Tibial nerve (tissue), 4 donors: ENCODE measurements around the gene CCDC60. TPM values are rescaled to one million over a fixed set of nuclear protein-coding genes. Genes with fewer than 3 reads are reported as not detected.

ENCODE experiments used
- DNase-seq, 2 donors: peaks; one replicate each; pipeline ENCODE4 v3.0.0-alpha.2; 2019; ENCODE audit warnings: low spot score in 2 of 2
- H3K27ac ChIP-seq, 4 donors: fragments of 200-600 bp; sonication (generic) in 3 of 4; one replicate each; pipeline ENCODE4 v1.5.1; 2017 to 2019; ENCODE audit warnings: mild to moderate bottlenecking in 1 of 4
- H3K27me3 ChIP-seq, 2 donors: fragments of 200-600 bp; sonication (generic) in 1 of 2; one replicate each; pipeline versions ENCODE4 v1.5.1 to v1.6.0; 2017 to 2019
- H3K36me3 ChIP-seq, 3 donors: fragments of 200-600 bp; sonication (generic); one replicate each; pipeline ENCODE4 v1.5.1; 2018 to 2019
- H3K4me1 ChIP-seq, 4 donors: fragments of 200-600 bp; sonication (generic) in 3 of 4; one replicate each; pipeline ENCODE4 v1.5.1; 2017 to 2019
- H3K4me3 ChIP-seq, 4 donors: fragments of 200-600 bp; sonication (generic) in 3 of 4; one replicate each; pipeline ENCODE4 v1.5.1; 2017 to 2019; ENCODE audit warnings: mild to moderate bottlenecking in 1 of 4, moderate library complexity in 1 of 4
- H3K9me3 ChIP-seq, 4 donors: fragments of 200-600 bp; sonication (generic) in 3 of 4; one replicate each; pipeline ENCODE4 v1.5.1; 2017 to 2019
- CTCF ChIP-seq, 5 experiments: fragments of 200-600 bp in 3 of 5; fragments of 450-650 bp in 2 of 5; sonication (generic) in 3 of 5; IDR thresholded peaks; one replicate each; pipeline ENCODE4 v1.5.1; 2016 to 2019; ENCODE audit warnings: antibody characterized with exemption in 5 of 5, mild to moderate bottlenecking in 3 of 5, moderate library complexity in 2 of 5
- EP300 ChIP-seq, 2 donors: sonication (generic); formaldehyde crosslinking; IDR thresholded peaks; one replicate each; pipeline ENCODE4 v1.6.1; 2017; ENCODE audit warnings: antibody characterized with exemption in 2 of 2, mild to moderate bottlenecking in 1 of 2
- POLR2A ChIP-seq, 2 donors: fragments of 450-650 bp; IDR thresholded peaks; one replicate each; pipeline ENCODE4 v1.6.1; 2017; ENCODE audit warnings: antibody characterized with exemption in 2 of 2, mild to moderate bottlenecking in 2 of 2, moderate library complexity in 2 of 2
- WGBS, 2 donors: methylation state at CpG; one replicate each; pipeline ENCODE4 v1.1.5; 2018; 5-methylcytosine and 5-hydroxymethylcytosine counted together
- total RNA-seq, 4 donors: library from RNA; depleted of rRNA; stranded (reverse); fragments of >200 nt; gene quantifications; one replicate each; pipeline ENCODE4 v1.1.0, GENCODE V29; 2016

Gene CCDC60
- total RNA-seq, 4 donors from 2014 or later: not detected

GRCh38 chr12:119307747-119308146, 26.8 kb upstream of the CCDC60 start:
- 86 to 96% methylated on average over 2 of the region's 2 CpGs for WGBS, 2 donors

GRCh38 chr12:119308708-119309456, 25.6 kb upstream of the CCDC60 start:
- H3K4me3 ChIP-seq: no peak overlapping the region
- peaks cover 0 to 4% (median 0%) of the 10 kb centered on the region in 4 donors for H3K9me3 ChIP-seq
- H3K4me1 ChIP-seq: no peaks in the 10 kb centered on the region
- 43 to 47% methylated on average over 19 of the region's 19 CpGs for WGBS, 2 donors
- H3K36me3 ChIP-seq: no peaks in the 10 kb centered on the region
- H3K27me3 ChIP-seq: no peaks in the 10 kb centered on the region
- DNase-seq: no peak
- H3K27ac ChIP-seq: no peak overlapping the region
- TF ChIP-seq EP300 (IDR thresholded peaks at IDR 0.05): no peak
- no peak for TF ChIP-seq CTCF (IDR thresholded peaks at IDR 0.05)
- TF ChIP-seq POLR2A (IDR thresholded peaks at IDR 0.05): no peak

More at GRCh38 chr12:119307747-119308146, 26.8 kb upstream of the CCDC60 start:
- Histone ChIP-seq H3K27me3 (no peaks in the 10 kb centered on the region), H3K4me3 (no peak overlapping the region), H3K9me3 (peaks cover 0 to 4% (median 0%) of the 10 kb centered on the region in 4 donors), H3K27ac (no peak overlapping the region), H3K36me3 (no peaks in the 10 kb centered on the region), H3K4me1 (no peaks in the 10 kb centered on the region)
- TF ChIP-seq POLR2A (IDR thresholded peaks at IDR 0.05) (no peak), EP300 (IDR thresholded peaks at IDR 0.05) (no peak), CTCF (IDR thresholded peaks at IDR 0.05) (no peak)
- DNase-seq: no peak

- Histone ChIP-seq H3K9me3 (peaks cover 0 to 4% (median 0%) of the 10 kb centered on the region in 4 donors), H3K4me1 (no peaks in the 10 kb centered on the region), H3K4me3 (no peak overlapping the region), H3K27ac (no peak overlapping the region), H3K36me3 (no peaks in the 10 kb centered on the region), H3K27me3 (no peaks in the 10 kb centered on the region)
- no peak for TF ChIP-seq CTCF (IDR thresholded peaks at IDR 0.05)
- TF ChIP-seq EP300 (IDR thresholded peaks at IDR 0.05): no peak
- no peak for TF ChIP-seq POLR2A (IDR thresholded peaks at IDR 0.05)
- DNase-seq: no peak
- 56 to 64% methylated on average over 4 of the region's 4 CpGs for WGBS, 2 donors
These were observed 22.7 kb upstream of the CCDC60 start for GRCh38 chr12:119311878-119312277.

- Histone ChIP-seq H3K27me3 (no peaks in the 10 kb centered on the region), H3K4me1 (no peaks in the 10 kb centered on the region), H3K27ac (no peak overlapping the region), H3K4me3 (no peak overlapping the region), H3K36me3 (no peaks in the 10 kb centered on the region), H3K9me3 (peaks cover 0 to 4% (median 0%) of the 10 kb centered on the region in 4 donors)
- no peak for DNase-seq
- TF ChIP-seq POLR2A (IDR thresholded peaks at IDR 0.05) (no peak), CTCF (IDR thresholded peaks at IDR 0.05) (no peak), EP300 (IDR thresholded peaks at IDR 0.05) (no peak)
- 56 to 60% methylated on average over 1 of the region's 1 CpG for WGBS, 2 donors
These were observed 21.6 kb upstream of the CCDC60 start for GRCh38 chr12:119312904-119313303.

GRCh38 chr12:119314290-119314689, 20.2 kb upstream of the CCDC60 start:
- TF ChIP-seq EP300 (IDR thresholded peaks at IDR 0.05): no peak
- TF ChIP-seq CTCF (IDR thresholded peaks at IDR 0.05): no peak
- no peak for TF ChIP-seq POLR2A (IDR thresholded peaks at IDR 0.05)
- H3K36me3 ChIP-seq: no peaks in the 10 kb centered on the region
- DNase-seq: no peak
- H3K27ac ChIP-seq: no peak overlapping the region
- WGBS, 2 donors: 96 to 97% methylated on average over 5 of the region's 5 CpGs
- H3K4me1 ChIP-seq: no peaks in the 10 kb centered on the region
- no peak overlapping the region for H3K4me3 ChIP-seq
- peaks cover 0 to under 1% (median 0%) of the 10 kb centered on the region in 4 donors for H3K9me3 ChIP-seq
- no peaks in the 10 kb centered on the region for H3K27me3 ChIP-seq
